ENCODE results near the gene VWA2.

VWA2 gene

GRCh38 chr10:114303556-114303955, 64.5 kb downstream of the VWA2 start:
- no peak for DNase-seq (ENCODE audit: extremely low read depth, low read depth)
- no peak overlapping the region for H3K4me3 ChIP-seq (replicated peaks; ENCODE audit: low read depth, low read length)
- TF ChIP-seq CTCF (IDR thresholded peaks at IDR 0.05; ENCODE audit: low read depth, low read length, missing control alignments): no peak

GRCh38 chr10:114304017-114304570, 65.0 kb downstream of the VWA2 start:
- peak; percentile 84 for TF ChIP-seq CTCF (IDR thresholded peaks at IDR 0.05; ENCODE audit: low read depth, low read length, missing control alignments)
- DNase-seq (ENCODE audit: extremely low read depth, low read depth): peak; percentile 78
- peak overlapping the region; percentile 24 for H3K4me3 ChIP-seq (replicated peaks; ENCODE audit: low read depth, low read length)

- no peak for DNase-seq (ENCODE audit: extremely low read depth, low read depth)
- TF ChIP-seq CTCF (IDR thresholded peaks at IDR 0.05; ENCODE audit: low read depth, low read length, missing control alignments): peak; percentile 76
- peak overlapping the region; percentile 24 for H3K4me3 ChIP-seq (replicated peaks; ENCODE audit: low read depth, low read length)
Measured at GRCh38 chr10:114304571-114305421, 65.7 kb downstream of the VWA2 start.

- DNase-seq (ENCODE audit: extremely low read depth, low read depth): no peak
- H3K4me3 ChIP-seq (replicated peaks; ENCODE audit: low read depth, low read length): no peak overlapping the region
- no peak for TF ChIP-seq CTCF (IDR thresholded peaks at IDR 0.05; ENCODE audit: low read depth, low read length, missing control alignments)
Measured at GRCh38 chr10:114305521-114305925, 66.5 kb downstream of the VWA2 start.

GRCh38 chr10:114306116-114306973, 67.3 kb downstream of the VWA2 start:
- TF ChIP-seq CTCF (IDR thresholded peaks at IDR 0.05; ENCODE audit: low read depth, low read length, missing control alignments): no peak
- no peak overlapping the region for H3K4me3 ChIP-seq (replicated peaks; ENCODE audit: low read depth, low read length)
- peak; percentile 39 for DNase-seq (ENCODE audit: extremely low read depth, low read depth)

- H3K4me3 ChIP-seq (replicated peaks; ENCODE audit: low read depth, low read length): no peak overlapping the region
- no peak for TF ChIP-seq CTCF (IDR thresholded peaks at IDR 0.05; ENCODE audit: low read depth, low read length, missing control alignments)
- DNase-seq (ENCODE audit: extremely low read depth, low read depth): no peak
Measured at GRCh38 chr10:114307731-114308130, 68.7 kb downstream of the VWA2 start.
